Stimulated activated CD8-positive, alpha-beta memory T cell treated with anti-CD3 and anti-CD28 coated beads, Interleukin-4, amount 100 ng/mL, for 1 hour (primary cell): Measurements from ENCODE around the gene ST3GAL2.
A peak's percentile ranks its signal among the peaks of the same experiment; 100 is the strongest.

Experiments
- DNase-seq, 2 donors: peaks; one replicate each; pipeline ENCODE4 v3.0.0-alpha.2; 2020; ENCODE audit warnings: low read depth in 2 of 2, low spot score in 1 of 2

ST3GAL2 gene

GRCh38 chr16:70438969-70439862 is at the start of gene ST3GAL2:
ST3GAL2 (minus strand) TSS chr16:70439100; CDS start chr16:70398530, 40,570 bp downstream.
- peak; percentile 79 to 91 for DNase-seq

DNA sequence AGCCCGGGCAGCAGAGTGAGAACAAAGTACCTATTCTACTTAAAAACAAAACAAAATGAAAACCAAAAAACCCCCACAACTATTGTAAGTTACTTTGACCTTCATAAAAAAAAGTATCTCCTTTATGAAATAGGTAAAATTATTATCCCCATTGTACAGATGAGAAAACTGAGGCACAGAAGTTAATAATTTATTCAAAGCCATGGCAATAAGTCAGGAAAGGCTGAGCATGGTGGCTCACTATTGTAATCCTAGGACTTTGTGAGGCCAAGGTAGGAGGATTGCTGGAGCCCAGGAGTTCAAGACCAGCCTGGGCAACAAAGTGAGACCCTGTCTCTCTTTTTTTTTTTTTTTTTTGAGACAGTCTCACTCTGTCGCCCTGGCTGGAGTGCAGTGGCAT is 46.0 kb upstream of the ST3GAL2 start:
- no peak for DNase-seq

DNA sequence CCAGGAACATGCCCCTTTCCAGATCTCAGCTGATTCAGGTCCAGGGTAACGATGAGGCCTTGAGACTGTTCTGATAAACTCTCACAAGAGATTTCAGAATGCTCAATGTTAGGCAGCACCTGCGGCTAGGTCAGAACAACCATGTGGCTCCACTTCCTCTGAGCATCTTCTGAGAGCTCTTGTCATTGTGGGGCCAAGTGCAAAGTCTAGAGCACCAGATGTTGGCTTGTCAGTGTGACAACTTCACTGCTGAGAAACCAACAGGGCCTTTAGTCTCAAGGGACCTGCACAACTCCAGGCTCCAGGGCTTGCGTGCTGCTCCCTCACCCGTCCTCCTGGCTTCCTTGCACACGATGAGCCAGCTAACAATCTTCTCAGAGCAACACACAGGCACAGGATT is 44.5 kb upstream of the ST3GAL2 start:
- no peak for DNase-seq

DNA sequence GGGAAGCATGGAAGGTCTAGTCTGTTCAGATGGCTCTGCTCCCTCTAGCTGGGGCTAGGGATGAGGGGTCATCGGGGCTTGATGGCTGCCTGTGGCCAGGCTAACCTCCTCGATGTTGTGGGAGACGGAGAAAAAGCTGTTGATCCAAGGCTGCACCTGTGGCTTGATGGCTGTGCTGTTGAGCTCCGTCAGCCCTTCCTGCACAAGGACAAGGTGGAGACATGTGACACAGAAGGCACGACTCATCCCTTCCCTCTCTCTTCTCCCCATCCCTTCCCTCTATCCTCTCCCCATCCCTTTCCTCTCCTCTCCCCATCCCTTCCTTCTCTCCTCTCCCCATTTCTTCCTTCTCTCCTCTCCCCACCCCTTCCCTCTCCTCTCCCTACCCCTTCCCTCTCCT is 43.7 kb upstream of the ST3GAL2 start:
- DNase-seq: no peak

DNA sequence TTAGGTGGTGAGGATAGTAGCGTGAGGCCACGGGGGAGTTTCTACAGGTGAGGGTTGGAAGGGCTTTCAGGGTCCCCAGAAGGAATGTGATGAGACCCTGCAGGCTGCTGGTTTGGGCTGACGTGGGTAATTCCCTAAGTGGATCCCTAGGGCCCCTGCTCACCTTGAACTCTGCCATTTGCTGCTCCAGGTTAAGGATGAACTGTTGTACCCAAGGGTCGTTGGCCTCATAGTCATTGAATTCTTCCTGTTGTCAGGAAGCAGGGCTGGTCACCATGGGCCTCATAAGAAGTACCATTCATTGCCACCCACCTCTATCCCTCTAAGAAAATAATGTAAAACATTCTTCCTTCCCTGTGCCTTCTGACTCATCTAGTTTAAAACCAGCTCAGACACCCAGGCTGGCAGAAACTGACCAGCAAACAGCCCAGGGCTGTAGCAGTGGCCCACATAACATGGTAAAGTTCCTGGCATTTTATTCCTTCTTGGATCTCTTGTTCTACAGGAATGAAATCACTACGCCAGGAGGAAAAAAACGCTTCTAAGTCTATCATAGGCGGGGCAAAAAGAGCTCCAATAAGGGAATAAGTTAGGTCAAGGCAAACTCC is 43.1 kb upstream of the ST3GAL2 start:
- no peak for DNase-seq

- DNase-seq: no peak
Observed at GRCh38 chr16:70480127-70481105, 41.5 kb upstream of the ST3GAL2 start.

- DNase-seq: no peak
Observed at GRCh38 chr16:70478912-70479341, 40.0 kb upstream of the ST3GAL2 start.

GRCh38 chr16:70478169-70478568 is 39.3 kb upstream of the ST3GAL2 start:
- no peak for DNase-seq

GRCh38 chr16:70476272-70477020 is 37.5 kb upstream of the ST3GAL2 start:
- DNase-seq: no peak

DNA sequence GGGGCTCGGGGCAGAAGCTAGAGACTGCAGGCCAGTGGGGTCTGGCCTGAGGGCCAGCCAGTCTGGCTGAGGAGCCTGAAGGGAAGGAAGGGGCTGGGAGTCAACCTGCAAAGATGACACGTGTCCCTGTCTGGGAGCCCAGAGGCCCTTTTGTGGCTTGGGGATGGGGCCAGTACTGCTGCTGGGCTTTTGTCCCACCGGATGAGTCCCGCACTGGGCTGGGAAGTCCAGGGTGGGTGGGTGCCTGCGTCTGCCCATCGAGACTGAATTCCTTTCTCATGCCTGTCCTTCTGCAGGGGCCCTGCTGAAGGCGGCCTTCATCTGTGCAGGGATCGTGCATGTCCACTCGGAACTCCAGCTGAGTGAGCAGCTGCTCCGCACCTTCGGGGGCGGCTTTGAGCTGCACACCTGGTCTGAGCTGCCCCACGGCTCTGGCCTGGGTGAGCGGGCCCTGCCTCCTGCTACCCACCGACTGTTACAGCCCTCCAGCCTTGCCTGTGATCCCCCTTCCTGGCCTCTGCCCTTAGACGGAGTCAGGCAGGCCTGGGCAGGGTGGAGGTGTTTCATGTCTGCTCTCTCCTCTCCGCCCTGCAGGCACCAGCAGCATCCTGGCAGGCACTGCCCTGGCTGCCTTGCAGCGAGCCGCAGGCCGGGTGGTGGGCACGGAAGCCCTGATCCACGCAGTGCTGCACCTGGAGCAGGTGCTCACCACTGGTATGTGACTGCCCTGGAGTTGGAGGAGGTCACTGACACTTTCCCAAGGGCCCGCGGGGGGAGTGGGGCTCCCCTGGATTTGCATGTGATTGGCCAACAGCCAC is 36.4 kb upstream of the ST3GAL2 start:
- DNase-seq: no peak

DNA sequence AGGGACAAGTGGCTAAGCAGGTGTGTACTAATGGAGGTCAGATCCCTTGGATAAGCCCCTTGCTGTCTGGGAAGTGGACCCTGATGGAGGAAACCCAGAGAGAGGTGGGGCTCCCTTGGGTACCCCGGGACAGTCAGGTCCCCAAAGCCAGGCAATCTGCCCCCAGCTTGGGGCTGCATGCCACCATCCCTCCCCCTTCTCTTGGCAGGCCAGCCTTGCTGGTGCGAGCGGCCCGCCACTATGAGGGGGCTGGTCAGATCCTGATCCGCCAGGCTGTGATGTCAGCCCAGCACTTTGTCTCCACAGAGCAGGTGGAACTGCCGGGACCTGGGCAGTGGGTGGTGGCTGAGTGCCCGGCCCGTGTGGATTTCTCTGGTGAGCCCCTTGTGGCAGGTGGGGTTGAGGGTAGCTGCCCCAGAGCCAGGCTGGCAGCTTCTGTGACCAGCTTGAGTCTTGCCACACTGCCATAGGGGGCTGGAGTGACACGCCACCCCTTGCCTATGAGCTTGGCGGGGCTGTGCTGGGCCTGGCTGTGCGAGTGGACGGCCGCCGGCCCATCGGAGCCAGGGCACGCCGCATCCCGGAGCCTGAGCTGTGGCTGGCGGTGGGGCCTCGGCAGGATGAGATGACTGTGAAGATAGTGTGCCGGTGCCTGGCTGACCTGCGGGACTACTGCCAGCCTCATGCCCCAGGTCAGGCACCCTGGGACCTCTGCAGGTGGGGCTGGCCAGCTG is 35.6 kb upstream of the ST3GAL2 start:
- no peak for DNase-seq

DNA sequence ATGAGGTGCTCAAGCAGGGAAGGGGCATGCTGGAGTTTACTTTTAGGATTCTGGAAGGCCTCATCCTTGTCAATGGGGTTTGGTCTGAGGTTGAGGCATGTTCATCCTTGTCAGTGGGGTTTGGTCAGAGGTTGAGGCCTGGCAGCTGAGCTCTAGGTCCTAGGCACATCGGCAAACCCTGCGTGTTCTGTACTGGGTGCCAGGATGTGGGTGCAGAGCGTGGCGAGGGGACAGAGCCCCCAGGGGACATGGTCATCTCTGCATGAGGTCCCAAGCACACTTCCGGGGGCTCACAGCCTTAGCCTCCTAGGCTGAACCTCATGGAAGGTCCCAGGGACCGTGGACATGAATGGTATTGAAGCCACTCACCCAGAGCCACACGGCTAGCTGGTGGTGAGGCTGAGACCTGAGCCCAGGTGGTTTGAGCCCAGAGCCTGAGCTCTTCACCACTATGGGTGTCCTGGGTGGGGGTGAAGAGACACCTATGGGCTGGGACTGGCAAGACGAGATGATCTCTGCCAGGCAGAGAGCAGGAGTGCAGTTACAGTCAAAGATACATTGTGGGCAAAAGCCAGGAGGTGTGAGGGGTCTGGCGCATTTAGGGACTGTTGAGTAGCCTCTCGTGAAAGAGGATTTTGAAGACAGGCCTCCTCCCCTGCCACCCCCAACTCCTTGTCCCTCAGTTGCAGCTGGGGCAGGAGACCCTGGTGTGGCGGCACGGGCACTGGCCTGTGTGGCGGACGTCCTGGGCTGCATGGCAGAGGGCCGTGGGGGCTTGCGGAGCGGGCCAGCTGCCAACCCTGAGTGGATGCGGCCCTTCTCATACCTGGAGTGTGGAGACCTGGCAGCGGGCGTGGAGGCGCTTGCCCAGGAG is 34.8 kb upstream of the ST3GAL2 start:
- DNase-seq: no peak

DNA sequence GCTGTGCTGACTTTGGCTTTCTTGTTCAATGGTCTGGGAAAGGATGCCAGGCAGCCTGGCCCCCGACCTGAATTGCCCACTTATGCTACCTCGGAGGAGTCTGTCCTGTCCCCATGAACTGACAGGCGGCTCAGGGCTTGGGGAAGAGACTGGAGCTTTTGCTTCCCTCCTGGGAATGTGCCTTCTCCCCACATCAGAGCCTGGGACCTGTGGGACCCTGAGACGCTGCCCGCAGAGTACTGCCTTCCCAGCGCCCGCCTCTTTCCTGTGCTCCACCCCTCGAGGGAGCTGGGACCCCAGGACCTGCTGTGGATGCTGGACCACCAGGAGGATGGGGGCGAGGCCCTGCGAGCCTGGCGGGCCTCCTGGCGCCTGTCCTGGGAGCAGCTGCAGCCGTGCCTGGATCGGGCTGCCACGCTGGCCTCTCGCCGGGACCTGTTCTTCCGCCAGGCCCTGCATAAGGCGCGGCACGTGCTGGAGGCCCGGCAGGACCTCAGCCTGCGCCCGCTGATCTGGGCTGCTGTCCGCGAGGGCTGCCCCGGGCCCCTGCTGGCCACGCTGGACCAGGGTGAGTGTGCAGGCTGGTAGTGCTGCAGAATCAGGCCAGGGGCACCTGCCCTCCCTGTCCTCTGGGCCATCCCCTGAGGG is 34.0 kb upstream of the ST3GAL2 start:
- DNase-seq: no peak

- no peak for DNase-seq
Observed at GRCh38 chr16:70470927-70471341, 32.0 kb upstream of the ST3GAL2 start.

GRCh38 chr16:70470141-70470926 is 31.4 kb upstream of the ST3GAL2 start:
- no peak for DNase-seq

DNA sequence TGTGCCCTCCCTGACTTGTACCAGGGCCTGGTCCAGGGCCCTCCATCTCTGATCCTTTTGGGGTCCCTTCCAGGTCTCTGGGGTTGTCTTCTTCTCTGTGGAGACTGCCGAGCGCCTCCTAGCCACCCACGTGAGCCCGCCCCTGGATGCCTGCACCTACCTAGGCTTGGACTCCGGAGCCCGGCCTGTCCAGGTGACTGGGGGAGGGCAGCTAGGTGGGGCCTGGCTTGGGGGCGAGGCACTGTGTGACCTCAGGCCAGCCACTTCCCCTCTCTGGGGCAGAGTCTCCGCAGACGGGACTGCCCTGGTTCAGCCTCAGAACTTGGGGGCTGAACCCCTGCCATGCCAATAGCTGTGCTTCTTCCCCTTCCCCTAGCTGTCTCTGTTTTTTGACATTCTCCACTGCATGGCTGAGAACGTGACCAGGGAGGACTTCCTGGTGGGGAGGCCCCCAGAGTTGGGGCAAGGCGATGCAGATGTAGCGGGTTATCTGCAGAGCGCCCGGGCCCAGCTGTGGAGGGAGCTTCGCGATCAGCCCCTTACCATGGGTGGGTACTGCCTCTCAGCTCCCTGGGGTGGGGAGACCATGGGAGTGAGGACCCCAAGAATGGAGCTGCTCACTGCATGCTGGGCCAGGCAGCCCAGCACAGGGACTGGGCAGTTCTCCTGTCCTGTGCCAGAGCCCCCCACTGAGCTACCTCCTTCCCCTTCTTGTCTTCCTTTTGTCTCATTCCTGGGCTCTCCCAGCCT is 30.1 kb upstream of the ST3GAL2 start:
- DNase-seq: no peak
